Breast epithelium (tissue), 3 donors: ENCODE results near the gene PTPRN2.

Experiments used
- POLR2A ChIP-seq: fragments of 450-650 bp; IDR thresholded peaks from one replicate; pipeline ENCODE4 v1.6.1; 2016; ENCODE audit warnings: antibody characterized with exemption, mild to moderate bottlenecking, moderate library complexity
- TF ChIP-seq, protein P1 (sequence below), 3 donors: fragments of 450-650 bp; IDR thresholded peaks; one replicate each; pipeline ENCODE4 v1.5.1; 2016 to 2017; ENCODE audit warnings: antibody characterized with exemption in 3 of 3, mild to moderate bottlenecking in 3 of 3, moderate library complexity in 3 of 3

DNA sequence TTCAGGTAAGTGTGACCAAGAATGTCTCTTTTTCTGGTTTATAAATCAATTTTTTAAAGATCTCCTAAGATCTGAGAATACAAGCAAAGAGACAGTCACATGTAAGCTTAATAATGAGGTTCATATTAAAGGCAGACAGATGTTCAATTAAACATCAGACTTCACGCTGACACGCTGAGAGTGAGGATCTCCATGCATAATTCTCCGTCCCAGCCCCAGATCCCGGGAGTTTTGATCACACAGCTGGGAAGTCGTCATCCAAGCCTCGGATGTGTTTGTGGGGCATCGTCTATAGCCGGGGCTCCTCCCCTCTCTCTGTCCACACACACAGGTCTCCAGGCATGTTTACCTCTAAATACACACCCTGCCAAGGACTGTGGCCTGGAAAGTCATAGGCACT is 223.2 kb downstream of the PTPRN2 start:
- TF ChIP-seq POLR2A: no peak
- TF ChIP-seq, protein P1, sequence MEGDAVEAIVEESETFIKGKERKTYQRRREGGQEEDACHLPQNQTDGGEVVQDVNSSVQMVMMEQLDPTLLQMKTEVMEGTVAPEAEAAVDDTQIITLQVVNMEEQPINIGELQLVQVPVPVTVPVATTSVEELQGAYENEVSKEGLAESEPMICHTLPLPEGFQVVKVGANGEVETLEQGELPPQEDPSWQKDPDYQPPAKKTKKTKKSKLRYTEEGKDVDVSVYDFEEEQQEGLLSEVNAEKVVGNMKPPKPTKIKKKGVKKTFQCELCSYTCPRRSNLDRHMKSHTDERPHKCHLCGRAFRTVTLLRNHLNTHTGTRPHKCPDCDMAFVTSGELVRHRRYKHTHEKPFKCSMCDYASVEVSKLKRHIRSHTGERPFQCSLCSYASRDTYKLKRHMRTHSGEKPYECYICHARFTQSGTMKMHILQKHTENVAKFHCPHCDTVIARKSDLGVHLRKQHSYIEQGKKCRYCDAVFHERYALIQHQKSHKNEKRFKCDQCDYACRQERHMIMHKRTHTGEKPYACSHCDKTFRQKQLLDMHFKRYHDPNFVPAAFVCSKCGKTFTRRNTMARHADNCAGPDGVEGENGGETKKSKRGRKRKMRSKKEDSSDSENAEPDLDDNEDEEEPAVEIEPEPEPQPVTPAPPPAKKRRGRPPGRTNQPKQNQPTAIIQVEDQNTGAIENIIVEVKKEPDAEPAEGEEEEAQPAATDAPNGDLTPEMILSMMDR (IDR thresholded peaks at IDR 0.05): no peak
